ENCODE measurements around the gene CLIC1.
A peak's percentile ranks its signal among the peaks of the same experiment; 100 is the strongest.

The CLIC1 gene

GRCh38 chr6:31737991-31738979 lies 2.0 kb upstream of the CLIC1 start:
- peak; percentile 59 for DNase-seq

DNA sequence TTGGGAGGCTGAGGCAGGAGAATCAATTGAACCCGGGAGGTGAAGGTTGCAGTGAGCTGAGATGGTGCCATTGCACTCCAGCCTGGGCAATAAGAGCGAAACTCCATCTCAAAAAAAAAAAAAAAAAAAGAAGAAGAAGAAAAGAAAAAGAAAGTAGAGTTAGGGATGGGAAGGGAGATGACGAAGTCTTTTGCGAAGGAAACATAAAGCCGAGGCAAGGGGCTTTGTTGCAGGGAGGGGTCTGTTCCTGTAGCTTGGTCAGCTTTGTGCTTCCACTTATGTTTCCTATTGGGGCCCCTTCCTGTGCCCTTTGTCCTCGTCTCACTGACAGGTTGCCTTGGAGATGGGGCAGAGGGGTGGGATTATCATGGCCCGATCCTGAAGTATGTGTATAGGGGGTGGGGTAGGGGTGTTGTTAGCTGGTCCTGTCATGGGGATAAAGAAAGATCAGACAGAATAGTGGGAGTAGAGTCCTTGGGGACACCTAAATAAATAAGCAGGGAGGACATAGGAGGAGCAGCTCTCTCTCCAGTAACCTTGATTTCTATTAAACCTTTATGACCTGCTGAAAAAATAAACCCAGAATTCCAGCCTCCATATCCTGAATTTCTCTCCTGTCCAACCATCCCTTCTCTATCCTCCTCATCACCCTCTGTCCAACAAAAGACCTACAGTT lies 1.1 kb upstream of the CLIC1 start:
- DNase-seq = no peak

DNA sequence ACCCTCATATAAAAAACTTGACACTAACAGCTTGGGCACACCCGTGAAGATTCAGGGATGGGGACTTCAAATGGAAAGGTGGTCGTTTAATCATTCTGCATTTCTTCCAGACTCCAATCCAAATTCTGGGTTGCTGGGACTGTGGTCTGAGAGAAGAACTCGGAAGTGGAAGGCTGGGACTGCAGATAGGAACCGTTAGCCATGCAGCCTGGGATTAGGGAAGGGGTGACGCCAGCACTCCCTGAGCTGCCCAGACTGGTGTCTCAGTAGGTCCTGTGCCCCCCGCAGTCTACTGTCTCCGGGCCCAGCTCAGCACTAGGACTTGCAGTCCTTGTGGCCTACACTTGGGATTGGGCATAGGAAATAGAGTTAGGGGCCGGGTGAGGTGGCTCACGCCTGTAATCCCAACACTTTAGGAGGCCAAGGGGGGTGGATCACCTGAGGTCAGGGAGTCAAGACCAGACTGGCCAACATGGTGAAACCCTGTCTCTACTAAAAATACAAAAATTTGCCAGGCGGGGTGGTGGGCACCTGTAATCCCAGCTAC lies 511 bp upstream of the CLIC1 start:
- DNase-seq = no peak

GRCh38 chr6:31734821-31735406 lies 1.4 kb downstream of the CLIC1 start:
- DNase-seq = peak; percentile 81

DNA sequence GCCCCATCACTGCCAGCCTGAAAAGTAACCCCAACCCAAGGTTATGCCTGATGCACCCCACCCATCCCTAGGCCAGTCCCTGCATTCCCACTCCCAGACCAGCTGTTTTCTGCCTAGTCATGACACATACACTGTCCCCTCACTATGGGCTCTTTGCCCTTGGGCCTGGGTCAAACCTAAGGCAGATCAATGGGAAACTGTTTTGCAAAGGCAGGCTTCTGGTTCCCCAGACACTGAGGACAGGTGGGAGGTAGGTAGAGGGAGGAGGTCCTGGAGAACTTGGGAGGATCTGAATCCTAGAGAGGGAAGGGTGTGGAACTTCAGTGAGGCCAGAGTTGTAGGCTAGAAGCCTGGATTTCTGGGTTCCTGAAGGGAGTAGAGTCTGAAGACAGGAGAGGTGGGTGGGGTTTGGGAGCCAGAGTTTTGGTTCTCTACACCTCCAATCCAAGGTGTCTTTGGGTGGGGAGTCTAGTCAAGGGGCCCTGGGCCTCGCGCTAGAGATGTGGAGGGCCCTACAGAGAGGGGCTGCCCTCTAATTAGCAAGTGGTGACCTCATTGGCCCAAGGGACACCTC lies 2.0 kb downstream of the CLIC1 start:
- no peak for DNase-seq

- DNase-seq = no peak
These were observed 2.6 kb downstream of the CLIC1 start for GRCh38 chr6:31733734-31734133.

DNA sequence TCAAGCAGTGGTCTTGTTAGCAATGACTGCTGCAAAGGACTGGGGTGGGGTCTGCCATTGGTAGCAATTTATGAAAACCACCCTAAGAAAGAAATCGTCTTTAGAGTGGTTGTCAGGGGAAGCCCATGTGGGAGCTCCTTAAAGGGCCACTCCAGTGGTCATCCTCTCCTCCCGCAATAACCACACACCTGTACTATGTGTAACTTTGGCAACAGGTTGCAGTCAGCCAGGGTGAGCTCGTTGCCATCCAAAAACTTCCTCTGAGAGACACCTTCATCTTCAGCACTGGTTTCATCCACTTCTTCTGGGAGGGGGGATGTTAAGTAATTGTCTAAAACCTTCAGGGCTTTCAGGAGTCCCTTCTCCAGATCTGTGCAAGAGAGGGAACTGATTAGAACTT lies 4.3 kb downstream of the CLIC1 start:
- no peak for DNase-seq

- no peak for DNase-seq
These were observed 5.7 kb downstream of the CLIC1 start for GRCh38 chr6:31730631-31731086.

DNA sequence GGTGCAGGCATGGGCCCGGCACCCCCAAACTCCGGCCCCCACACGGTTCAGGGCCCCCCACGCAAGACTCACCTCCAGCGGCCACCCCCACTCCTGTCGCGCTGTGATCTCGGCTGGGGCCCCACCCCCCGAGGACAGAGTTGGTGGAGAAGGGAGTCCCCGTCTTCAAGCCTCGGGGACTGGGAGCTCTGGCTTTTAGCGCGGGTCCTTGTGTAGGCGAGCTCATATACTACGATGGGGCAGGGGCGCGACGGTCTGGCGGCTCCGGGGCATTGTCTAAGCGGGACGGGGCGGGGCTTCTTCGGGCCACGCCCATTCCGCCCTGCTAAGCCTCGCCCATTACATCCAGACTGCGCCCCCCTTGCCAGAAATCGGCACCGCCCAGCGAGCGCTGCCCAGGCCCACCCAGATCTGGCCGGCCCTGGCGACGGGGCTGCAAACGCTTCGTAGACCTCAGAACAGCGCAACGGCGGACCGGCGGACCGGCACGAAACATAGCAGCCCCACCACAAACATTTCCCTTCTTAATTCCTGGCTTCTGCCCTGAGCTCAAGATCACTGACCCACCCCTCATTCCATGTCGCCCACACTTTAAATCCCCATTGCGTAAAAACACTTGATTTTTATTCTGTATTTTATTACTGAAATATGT lies 6.2 kb downstream of the CLIC1 start:
- DNase-seq = peak; percentile 15

DNA sequence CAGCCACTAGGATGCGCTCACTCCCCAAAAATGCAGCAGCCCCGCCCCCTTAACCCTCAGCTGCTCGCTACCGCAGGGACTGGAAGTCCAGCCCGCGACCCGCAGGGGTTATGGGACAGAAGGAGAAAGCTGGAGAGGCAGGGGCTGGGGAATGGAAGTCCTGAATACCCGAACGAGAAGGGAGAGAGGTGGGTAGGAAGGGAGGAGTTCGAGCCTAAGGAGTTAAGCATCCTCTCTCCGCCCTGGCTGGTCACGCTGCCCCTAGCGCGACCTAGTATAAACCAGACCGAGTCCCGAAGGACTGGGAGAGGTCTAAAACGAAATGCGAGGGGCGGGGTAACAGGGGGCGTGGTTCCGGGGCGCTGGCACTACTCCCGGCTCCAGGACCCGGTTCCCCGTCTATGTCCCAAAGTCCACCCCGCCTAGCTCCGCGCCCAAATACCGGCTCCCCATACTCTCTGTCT lies 6.8 kb downstream of the CLIC1 start:
- DNase-seq = peak; percentile 56

DNA sequence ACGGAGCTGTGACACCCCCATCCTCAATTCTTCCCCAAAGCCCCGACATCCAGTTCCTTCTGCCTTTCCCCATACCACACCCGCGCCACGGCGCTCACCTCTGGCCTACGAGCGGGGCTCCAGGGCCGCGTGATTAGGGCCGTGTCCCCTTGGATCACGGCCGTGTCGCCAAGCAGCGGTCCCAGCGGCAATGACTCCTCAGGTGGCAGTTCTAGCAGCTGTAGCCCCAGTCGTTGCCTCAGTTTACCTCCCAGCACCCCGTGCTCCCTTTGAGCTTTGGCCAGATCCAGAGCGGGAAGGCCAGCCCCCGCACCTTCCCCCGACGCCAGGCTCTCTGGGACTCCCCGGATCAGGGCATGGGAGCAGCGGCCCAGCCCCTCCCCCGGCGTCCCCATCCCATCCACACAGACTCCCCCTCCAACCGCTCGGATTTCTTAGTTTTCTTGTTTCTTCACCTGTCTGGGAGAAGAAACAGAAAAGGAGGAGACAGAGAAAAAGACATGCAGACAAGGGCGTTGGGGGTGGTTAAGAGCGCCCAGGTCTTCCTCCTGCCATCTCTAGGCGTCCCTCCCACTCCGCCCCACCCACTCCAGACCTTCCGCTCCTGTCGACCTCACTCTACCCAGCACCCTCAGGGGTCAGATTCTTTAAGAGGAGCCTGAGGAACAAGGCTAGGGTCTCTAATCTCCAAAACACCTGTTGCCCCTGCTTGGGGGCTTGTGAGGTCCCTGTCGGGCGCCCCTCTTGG lies 7.4 kb downstream of the CLIC1 start, which contains the start of gene DDAH2:
DDAH2 (minus strand) TSS at position 533 of the 748 bp plus-strand sequence; CDS start at position 395, 138 bp downstream.
- no peak for DNase-seq

DNA sequence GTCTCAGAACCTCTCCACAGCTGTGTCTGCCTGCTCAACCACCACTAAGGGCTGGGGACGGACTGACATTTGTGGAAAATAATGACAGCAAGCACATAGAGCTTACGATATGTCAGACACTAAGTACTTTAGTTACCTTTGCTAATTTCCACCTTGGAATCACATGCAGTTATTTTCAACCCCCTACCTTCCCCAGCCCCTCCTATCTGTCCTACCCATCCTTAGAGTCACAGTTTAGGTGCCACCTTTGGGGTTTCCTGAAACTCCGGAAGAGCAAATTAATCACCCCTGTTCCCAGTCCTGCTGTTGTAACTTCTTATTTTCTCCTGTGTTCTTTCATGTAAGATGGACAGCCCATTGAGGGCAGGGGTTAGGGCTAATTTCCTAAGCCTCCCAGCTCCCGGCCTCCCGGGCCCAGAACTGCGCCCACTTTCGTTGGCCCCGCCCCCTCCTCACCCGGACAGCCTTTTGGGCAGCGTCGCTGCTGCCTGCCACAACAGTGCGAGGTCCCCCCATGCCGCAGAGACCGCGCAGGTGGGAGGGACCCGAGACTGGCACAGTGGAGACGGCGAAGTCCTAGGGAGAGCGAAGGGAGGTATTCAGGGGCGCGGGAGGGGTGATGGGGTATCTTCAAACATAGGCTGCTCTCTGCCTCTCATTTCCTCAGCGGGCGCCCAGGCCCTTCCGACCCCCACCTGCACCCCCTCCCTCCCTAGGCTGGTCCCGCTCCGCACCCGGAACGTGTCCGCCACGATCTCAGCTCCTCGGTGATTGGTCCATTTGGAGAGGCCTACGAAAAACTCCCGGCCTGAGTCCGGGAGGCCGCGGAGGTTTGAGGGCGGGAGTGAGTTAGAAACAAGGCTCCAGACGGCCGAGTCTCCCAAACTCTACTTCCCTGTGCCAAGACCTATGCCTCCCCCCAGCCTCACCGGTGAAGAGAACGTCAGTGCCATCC lies 8.3 kb downstream of the CLIC1 start:
- no peak for DNase-seq

DNA sequence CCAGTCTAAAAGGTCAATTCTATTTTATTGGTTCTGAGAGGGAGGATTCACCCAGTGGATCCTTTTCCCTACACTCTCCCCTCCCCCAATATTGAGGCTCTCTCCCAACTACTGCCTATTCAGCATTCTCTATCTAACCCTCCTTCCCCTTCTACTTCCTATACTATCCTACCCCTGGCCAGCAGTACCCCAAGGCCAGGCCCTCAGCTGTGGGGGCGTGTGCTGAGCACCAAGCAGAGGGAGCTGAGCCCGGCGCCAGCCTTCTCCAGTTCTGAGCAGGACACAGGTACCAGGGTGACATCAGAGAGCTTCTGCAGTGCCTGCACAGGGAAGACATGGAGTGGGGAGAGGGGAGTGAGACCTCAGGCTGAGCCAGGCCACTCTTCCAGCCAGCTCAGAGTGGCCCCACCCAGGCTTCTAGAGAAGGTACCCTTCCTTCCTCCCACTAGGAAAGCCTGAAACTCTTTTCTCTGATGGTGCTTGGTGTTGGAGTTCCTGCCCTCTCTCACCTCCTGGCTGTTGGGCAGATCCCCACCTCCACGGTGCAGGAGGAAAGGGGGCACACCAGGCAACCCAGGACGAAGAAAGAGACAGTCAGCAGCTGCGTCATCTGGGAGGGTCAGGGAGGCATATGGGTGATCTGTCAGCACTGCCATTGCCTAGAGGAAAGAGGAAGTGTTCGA lies 9.2 kb downstream of the CLIC1 start:
- no peak for DNase-seq

GRCh38 chr6:31725502-31726350 lies 10.6 kb downstream of the CLIC1 start:
- no peak for DNase-seq

DNA sequence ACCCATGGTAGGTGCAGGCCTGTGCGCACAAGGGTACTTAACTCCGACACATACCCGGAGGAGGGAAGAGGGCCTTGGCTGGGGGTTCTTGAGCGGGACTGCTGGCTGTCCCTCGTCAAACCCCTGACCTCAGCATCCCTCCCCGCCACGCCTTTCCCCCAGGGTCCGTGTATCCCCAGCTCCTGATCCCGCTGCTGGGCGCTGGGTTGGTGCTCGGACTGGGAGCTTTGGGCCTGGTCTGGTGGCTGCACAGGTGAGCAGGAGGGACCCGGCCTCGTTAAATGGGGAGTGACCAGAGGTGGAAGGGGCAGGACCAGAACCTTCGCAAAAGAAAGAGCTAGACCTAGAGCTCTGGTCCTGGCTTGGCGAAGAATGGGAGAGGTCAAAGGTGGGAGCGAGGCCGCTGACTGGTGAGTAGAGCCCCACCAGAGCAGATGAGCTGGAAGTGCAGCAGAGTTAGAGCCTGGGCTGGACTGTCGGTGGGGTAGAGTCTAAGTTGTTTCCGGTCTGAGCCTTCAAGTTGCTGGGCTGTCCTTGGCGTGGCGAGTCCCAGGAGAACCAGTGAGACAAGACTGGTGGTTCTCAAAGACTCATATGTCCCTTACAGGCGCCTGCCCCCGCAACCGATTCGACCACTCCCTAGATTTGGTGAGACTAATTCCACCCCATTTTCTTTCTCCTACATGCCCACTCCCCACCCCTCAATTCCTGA lies 12.2 kb downstream of the CLIC1 start:
- no peak for DNase-seq

- DNase-seq = no peak
These were observed 12.9 kb downstream of the CLIC1 start, which contains the start of gene MPIG6B for GRCh38 chr6:31723245-31723979. Gene MPIG6B (plus strand): TSS chr6:31723373. CDS start chr6:31723384, 11 bp downstream.

DNA sequence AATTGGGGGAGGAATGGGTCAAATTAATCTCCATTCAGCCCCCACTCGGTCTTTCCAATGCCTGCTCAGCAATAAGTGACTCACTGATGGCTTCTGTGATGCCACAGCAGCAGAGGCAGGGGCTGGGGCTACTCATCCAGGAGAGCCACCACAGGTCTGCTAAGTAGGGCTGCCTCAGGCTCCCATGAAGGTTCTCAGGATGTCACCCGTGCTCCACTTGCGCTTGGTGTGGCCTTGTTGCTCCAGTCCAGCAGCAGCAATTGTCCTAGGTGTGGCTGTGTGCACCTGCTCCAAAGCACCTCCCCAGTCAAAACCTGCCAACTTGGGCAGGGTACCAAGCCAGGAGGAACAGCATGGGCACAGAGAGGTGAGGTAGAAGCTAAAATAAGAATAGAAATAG lies 14.2 kb downstream of the CLIC1 start:
- no peak for DNase-seq
